Heart left ventricle (tissue), 16 donors: ENCODE data around the gene KRT3. TPM values are rescaled to one million over a fixed set of nuclear protein-coding genes. Genes with fewer than 3 reads are reported as not detected.

Experiments
- ATAC-seq, 4 donors: fragments of 200-7000 bp; cut with Tn5 transposase; one replicate each; pipeline ENCODE4 v1.9.1; 2020 to 2022; ENCODE audit warnings: moderate library complexity in 4 of 4, mild to moderate bottlenecking in 3 of 4, moderate number of reproducible peaks in 1 of 4
- DNase-seq, 5 donors: peaks; one replicate each; pipeline ENCODE4 v3.0.0-alpha.2; 2020
- H3K27ac ChIP-seq, 12 donors: fragments of 200-600 bp; sonication (generic) in 4 of 12; one replicate each; pipeline versions ENCODE4 v1.5.0 to v1.8.0; 2016 to 2022; ENCODE audit warnings: mild to moderate bottlenecking in 2 of 12
- H3K27me3 ChIP-seq, 9 donors: fragments of 200-600 bp; sonication (generic) in 2 of 9; one replicate each; pipeline versions ENCODE4 v1.5.1 to v1.8.0; 2016 to 2022; ENCODE audit warnings: mild to moderate bottlenecking in 3 of 9
- H3K36me3 ChIP-seq, 9 donors: fragments of 200-600 bp; sonication (generic) in 2 of 9; one replicate each; pipeline versions ENCODE4 v1.5.0 to v1.8.0; 2018 to 2022; ENCODE audit warnings: mild to moderate bottlenecking in 2 of 9
- H3K4me1 ChIP-seq, 12 donors: fragments of 200-600 bp; sonication (generic) in 4 of 12; one replicate each; pipeline versions ENCODE4 v1.5.0 to v1.8.0; 2016 to 2022; ENCODE audit warnings: mild to moderate bottlenecking in 3 of 12
- H3K4me3 ChIP-seq, 12 donors: fragments of 200-600 bp; sonication (generic) in 4 of 12; one replicate each; pipeline versions ENCODE4 v1.5.0 to v1.8.0; 2017 to 2022; ENCODE audit warnings: mild to moderate bottlenecking in 9 of 12, moderate library complexity in 4 of 12
- H3K9me3 ChIP-seq, 12 donors: fragments of 200-600 bp; sonication (generic) in 4 of 12; one replicate each; pipeline versions ENCODE4 v1.5.0 to v1.8.0; 2016 to 2022; ENCODE audit warnings: mild to moderate bottlenecking in 1 of 12
- CTCF ChIP-seq, 12 donors: fragments of 200-600 bp; sonication (generic) in 4 of 12; IDR thresholded peaks; one replicate each; pipeline versions ENCODE4 v1.5.0 to v1.8.0; 2018 to 2022; ENCODE audit warnings: antibody characterized with exemption in 12 of 12, mild to moderate bottlenecking in 5 of 12
- POLR2A ChIP-seq, 2 donors: fragments of 450-650 bp; IDR thresholded peaks; one replicate each; pipeline ENCODE4 v1.6.1; 2017; ENCODE audit warnings: antibody characterized with exemption in 2 of 2, mild to moderate bottlenecking in 2 of 2, moderate library complexity in 2 of 2
- WGBS, 4 donors: extraction: QIAGEN DNeasy Blood & Tissue Kit in 2 of 4; methylation state at CpG; one replicate each; pipeline versions ENCODE4 v1.1.5 to v1.1.7; 2013 to 2018; 5-methylcytosine and 5-hydroxymethylcytosine counted together
- intact Hi-C, 10 donors: fragments of 100-400 bp; cut with DNase I; formaldehyde crosslinking; loops; one replicate each; pipeline versions ENCODE4 v1.11.1 to v1.14.2; 2022
- polyA plus RNA-seq, 2 donors: library from polyadenylated mRNA; stranded (reverse); fragments of 200-250 nt; gene quantifications; one replicate each; pipeline ENCODE4 v1.2.3, GENCODE V29; 2013
- total RNA-seq, 9 donors: library from RNA; depleted of rRNA in 2 of 9; stranded (reverse); fragments of >200 nt in 2 of 9; fragmentation: NEBNext Ultra II Directional in 3 of 9; extraction: Animal tissue kit (Norgen Biotek cat#: 25700) in 3 of 9; gene quantifications; one replicate each; pipeline versions ENCODE4 v1.1.0 to v1.2.4, GENCODE V29; 2016 to 2023
- donor health status: ischemic (EF 13 %, LVEDD 7.1; RV severe dilation, severe dysfunction).
- donor health status: healthy with polysubstance abuse.
- donor health status: DM: no; HTN: yes; CAD: no.
- donor health status: DM: no; HTN: no; CAD: no.
- donor health status: ischemic (EF 25% LVEDD 6.9; RV normal size, moderate dysfunction).
- donor health status: ischemic (EF 25% LVEDD 5.7; RV mildly dilated, moderate dysfunction).
- donor health status: healthy.
- donor health status: DM: yes; HTN: yes; CAD: no.
- donor health status: ischemic (EF 35%, LVEDD 5.7; RV mildly dilated, moderate dysfunction).
- donor health status: nonischemic (EF 11% LVEDD 7.7; RV severe dilation, severe dysfunction).
- donor health status: DM: yes; HTN: yes; CAD: no.
- donor health status: PGD.
- donor health status: ischemic (EF 29% LVEDD 5.4; RV normal size, mild dysfunction).
- donor health status: nonischemic (EF 23%, LVEDD 6.1; RV moderate dilation, normal function).

The KRT3 gene
- total and polyA plus RNA-seq, 11 donors: not detected

- Histone ChIP-seq H3K27ac (no peak overlapping the region), H3K4me1 (no peaks in the 10 kb centered on the region), H3K4me3 (no peak overlapping the region), H3K9me3 (no peaks in the 10 kb centered on the region), H3K36me3 (no peaks in the 10 kb centered on the region), H3K27me3 (peaks cover 0 to 9% (median 0%) of the 10 kb centered on the region in 9 donors)
- ATAC-seq: no peak
- intact Hi-C loops: no loop called here
- DNase-seq: no peak
- no peak for TF ChIP-seq CTCF (IDR thresholded peaks at IDR 0.05)
- TF ChIP-seq POLR2A (IDR thresholded peaks at IDR 0.05): no peak
- WGBS, 4 donors: 64 to 81% (median 67%) methylated on average over 4 of the region's 4 CpGs
These were observed 24.4 kb downstream of the KRT3 start for GRCh38 chr12:52771505-52771904.

- 67 to 74% (median 69%) methylated on average over 6 of the region's 6 CpGs for WGBS, 4 donors
- DNase-seq: no peak
- Histone ChIP-seq H3K4me1 (no peaks in the 10 kb centered on the region), H3K27me3 (peaks cover 0 to 9% (median 0%) of the 10 kb centered on the region in 9 donors), H3K9me3 (no peaks in the 10 kb centered on the region), H3K36me3 (no peaks in the 10 kb centered on the region), H3K4me3 (no peak overlapping the region), H3K27ac (no peak overlapping the region)
- ATAC-seq: no peak
- TF ChIP-seq CTCF (IDR thresholded peaks at IDR 0.05) (no peak), POLR2A (IDR thresholded peaks at IDR 0.05) (no peak)
- intact Hi-C loops: no loop called here
These were observed 24.8 kb downstream of the KRT3 start for GRCh38 chr12:52771088-52771487.

GRCh38 chr12:52769946-52770345 lies 26.0 kb downstream of the KRT3 start:
- Histone ChIP-seq H3K4me1 (no peaks in the 10 kb centered on the region), H3K9me3 (no peaks in the 10 kb centered on the region), H3K27me3 (peaks cover 0 to 9% (median 0%) of the 10 kb centered on the region in 9 donors), H3K4me3 (no peak overlapping the region), H3K27ac (no peak overlapping the region), H3K36me3 (no peaks in the 10 kb centered on the region)
- intact Hi-C loops: no loop called here
- ATAC-seq: no peak
- no peak for DNase-seq
- no peak for TF ChIP-seq CTCF (IDR thresholded peaks at IDR 0.05)
- no peak for TF ChIP-seq POLR2A (IDR thresholded peaks at IDR 0.05)

- peaks cover 0 to 9% (median 0%) of the 10 kb centered on the region in 9 donors for H3K27me3 ChIP-seq
- 61 to 74% (median 66%) methylated on average over 3 of the region's 3 CpGs for WGBS, 4 donors
These were observed 26.6 kb downstream of the KRT3 start for GRCh38 chr12:52769354-52769753.

More at GRCh38 chr12:52769354-52769753, 26.6 kb downstream of the KRT3 start:
- ATAC-seq (no peak), DNase-seq (no peak)
- Histone ChIP-seq H3K27ac (no peak overlapping the region), H3K4me1 (no peaks in the 10 kb centered on the region), H3K36me3 (no peaks in the 10 kb centered on the region), H3K4me3 (no peak overlapping the region), H3K9me3 (no peaks in the 10 kb centered on the region)
- intact Hi-C loops: no loop called here
- TF ChIP-seq CTCF (IDR thresholded peaks at IDR 0.05): no peak
- no peak for TF ChIP-seq POLR2A (IDR thresholded peaks at IDR 0.05)
